Ascending aorta (tissue), 2 donors: ENCODE measurements around the gene PBLD. TPM values are rescaled to one million over a fixed set of nuclear protein-coding genes. Genes with fewer than 3 reads are reported as not detected.
"Not testable (repeated sequence)": the region's sequence is repeated elsewhere in the genome, so short reads cannot be mapped to it uniquely, and the experiment has no call there.

ENCODE experiments used
- DNase-seq, 2 donors: peaks; one replicate each; pipeline ENCODE4 v3.0.0-alpha.2; 2019; ENCODE audit warnings: low spot score in 2 of 2
- H3K27ac ChIP-seq, 2 donors: fragments of 200-600 bp; sonication (generic); one replicate each; pipeline ENCODE4 v1.5.1; 2016 to 2017; ENCODE audit warnings: mild to moderate bottlenecking in 1 of 2
- H3K27me3 ChIP-seq: fragments of 200-600 bp; sonication (generic); one replicate; pipeline ENCODE4 v1.5.1; 2017
- H3K36me3 ChIP-seq, 2 donors: fragments of 200-600 bp; sonication (generic); one replicate each; pipeline ENCODE4 v1.5.1; 2016
- H3K4me1 ChIP-seq, 2 donors: fragments of 200-600 bp; sonication (generic); one replicate each; pipeline ENCODE4 v1.5.1; 2016 to 2017; ENCODE audit warnings: mild to moderate bottlenecking in 1 of 2
- H3K4me3 ChIP-seq, 2 donors: fragments of 200-600 bp; sonication (generic); one replicate each; pipeline ENCODE4 v1.5.1; 2016 to 2017; ENCODE audit warnings: mild to moderate bottlenecking in 1 of 2
- H3K9me3 ChIP-seq, 2 donors: fragments of 200-600 bp; sonication (generic); one replicate each; pipeline ENCODE4 v1.5.1; 2016
- intact Hi-C: fragments of 100-400 bp; cut with DNase I; formaldehyde crosslinking; loops from one replicate; pipeline ENCODE4 v1.15.1; 2023
- total RNA-seq: library from RNA; depleted of rRNA; stranded (reverse); fragments of >200 nt; gene quantifications from one replicate; pipeline ENCODE4 v1.1.0, GENCODE V29; 2016
- TF ChIP-seq, protein P1 (sequence below), 3 experiments: fragments of 200-600 bp in 2 of 3; fragments of 450-650 bp in 1 of 3; sonication (generic) in 2 of 3; IDR thresholded peaks; one replicate each; pipeline ENCODE4 v1.5.1; 2016 to 2019; ENCODE audit warnings: antibody characterized with exemption in 3 of 3, mild to moderate bottlenecking in 1 of 3, moderate library complexity in 1 of 3

The PBLD gene
- total RNA-seq, 1 donor from 2014 or later = 0.32 TPM

DNA sequence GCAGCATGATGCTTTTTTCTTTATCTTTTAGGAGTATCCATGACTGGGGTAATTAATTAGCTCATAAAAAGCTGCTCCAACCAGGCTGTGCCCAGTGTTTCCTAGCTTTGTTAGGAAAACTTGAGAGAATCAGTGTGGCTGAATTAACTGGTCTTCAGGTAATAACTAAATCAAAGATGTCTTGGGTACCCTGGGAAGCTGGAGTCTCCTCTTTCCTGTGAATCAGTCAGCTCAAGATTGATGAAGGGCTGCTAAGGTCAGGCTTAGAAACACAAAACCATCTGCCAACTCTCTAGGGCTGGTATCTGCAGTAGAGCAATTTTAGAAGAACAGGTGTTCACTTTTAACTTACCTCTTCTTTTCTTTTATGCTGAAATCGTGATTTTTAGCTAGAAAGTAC, 79.4 kb downstream of the PBLD start:
- Histone ChIP-seq H3K4me1 (no peaks in the 10 kb centered on the region), H3K36me3 (no peaks in the 10 kb centered on the region), H3K9me3 (no peaks in the 10 kb centered on the region), H3K27ac (no peak overlapping the region), H3K4me3 (no peak overlapping the region), H3K27me3 (no peaks in the 10 kb centered on the region)
- no peak for DNase-seq
- intact Hi-C loops = no loop called here
- TF ChIP-seq, protein P1, sequence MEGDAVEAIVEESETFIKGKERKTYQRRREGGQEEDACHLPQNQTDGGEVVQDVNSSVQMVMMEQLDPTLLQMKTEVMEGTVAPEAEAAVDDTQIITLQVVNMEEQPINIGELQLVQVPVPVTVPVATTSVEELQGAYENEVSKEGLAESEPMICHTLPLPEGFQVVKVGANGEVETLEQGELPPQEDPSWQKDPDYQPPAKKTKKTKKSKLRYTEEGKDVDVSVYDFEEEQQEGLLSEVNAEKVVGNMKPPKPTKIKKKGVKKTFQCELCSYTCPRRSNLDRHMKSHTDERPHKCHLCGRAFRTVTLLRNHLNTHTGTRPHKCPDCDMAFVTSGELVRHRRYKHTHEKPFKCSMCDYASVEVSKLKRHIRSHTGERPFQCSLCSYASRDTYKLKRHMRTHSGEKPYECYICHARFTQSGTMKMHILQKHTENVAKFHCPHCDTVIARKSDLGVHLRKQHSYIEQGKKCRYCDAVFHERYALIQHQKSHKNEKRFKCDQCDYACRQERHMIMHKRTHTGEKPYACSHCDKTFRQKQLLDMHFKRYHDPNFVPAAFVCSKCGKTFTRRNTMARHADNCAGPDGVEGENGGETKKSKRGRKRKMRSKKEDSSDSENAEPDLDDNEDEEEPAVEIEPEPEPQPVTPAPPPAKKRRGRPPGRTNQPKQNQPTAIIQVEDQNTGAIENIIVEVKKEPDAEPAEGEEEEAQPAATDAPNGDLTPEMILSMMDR (IDR thresholded peaks at IDR 0.05) = no peak

DNA sequence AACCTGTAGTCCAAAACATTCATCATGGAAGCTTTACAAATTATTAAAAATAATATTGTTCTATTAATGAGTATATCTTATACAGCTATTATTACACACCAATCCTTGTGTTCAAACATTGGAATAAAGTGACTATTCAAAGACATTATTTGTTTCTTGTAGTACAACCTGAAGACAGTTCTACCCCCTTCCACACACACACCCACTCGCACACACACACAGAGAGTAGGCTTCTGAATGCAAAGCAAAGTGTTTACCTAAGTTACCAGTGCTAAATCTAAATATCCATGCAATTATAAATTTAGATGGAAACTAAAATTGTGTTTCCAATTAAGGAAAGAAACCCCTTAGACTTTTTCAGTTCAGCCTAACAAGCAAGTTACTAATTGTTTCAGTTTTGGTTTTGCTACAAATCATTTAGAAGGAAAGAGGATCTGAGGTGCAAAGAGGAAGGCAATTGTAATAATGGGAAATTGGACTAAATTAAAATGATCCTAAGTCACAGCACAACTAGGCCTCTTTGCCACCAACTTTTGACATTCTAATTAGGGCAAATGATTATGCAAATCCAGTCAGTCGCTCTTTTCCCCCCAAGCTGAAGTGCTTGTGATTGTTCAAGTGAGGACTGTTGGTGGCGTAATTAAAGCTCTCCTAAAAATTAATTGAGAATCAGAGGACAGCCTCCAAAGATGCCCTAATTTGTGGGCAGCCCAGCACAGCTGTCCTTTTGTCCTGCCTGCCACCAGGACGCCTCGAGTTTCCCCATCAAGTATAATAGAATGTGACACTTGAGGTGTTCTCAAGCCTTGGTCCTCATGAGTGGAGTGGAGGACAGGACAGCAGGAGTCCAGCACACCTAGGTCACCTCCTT, 80.9 kb downstream of the PBLD start:
- Histone ChIP-seq H3K27ac (no peak overlapping the region), H3K9me3 (no peaks in the 10 kb centered on the region), H3K4me1 (no peaks in the 10 kb centered on the region), H3K36me3 (no peaks in the 10 kb centered on the region), H3K4me3 (no peak overlapping the region), H3K27me3 (no peaks in the 10 kb centered on the region)
- TF ChIP-seq, protein P1 (IDR thresholded peaks at IDR 0.05) = no peak
- no peak for DNase-seq
- intact Hi-C loops = no loop called here

DNA sequence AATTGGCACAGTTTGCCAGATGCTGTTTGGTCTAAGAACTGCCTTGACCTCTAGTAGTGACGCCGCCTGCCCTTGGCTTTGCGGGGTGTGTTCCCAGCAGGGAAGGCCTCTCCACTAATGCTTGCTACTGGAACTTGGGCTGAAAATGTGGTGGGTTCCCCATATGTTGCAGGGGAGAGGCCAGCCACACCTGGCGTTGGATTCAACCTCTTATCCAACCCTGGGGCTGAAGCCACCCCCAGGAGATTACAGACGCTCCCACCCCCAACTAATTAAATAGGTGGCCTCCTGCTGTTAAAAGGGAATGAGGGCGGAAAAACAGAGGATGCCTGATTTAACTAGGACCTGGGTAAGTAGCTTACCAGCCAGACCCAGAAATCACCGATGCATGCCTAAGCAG, 81.6 kb downstream of the PBLD start:
- H3K4me1 ChIP-seq = no peaks in the 10 kb centered on the region
- no peak overlapping the region for H3K27ac ChIP-seq
- TF ChIP-seq, protein P1 (IDR thresholded peaks at IDR 0.05) = no peak
- intact Hi-C loops = no loop called here
- H3K9me3 ChIP-seq = no peaks in the 10 kb centered on the region
- H3K36me3 ChIP-seq = no peaks in the 10 kb centered on the region
- H3K4me3 ChIP-seq = no peak overlapping the region
- DNase-seq = no peak
- no peaks in the 10 kb centered on the region for H3K27me3 ChIP-seq

DNA sequence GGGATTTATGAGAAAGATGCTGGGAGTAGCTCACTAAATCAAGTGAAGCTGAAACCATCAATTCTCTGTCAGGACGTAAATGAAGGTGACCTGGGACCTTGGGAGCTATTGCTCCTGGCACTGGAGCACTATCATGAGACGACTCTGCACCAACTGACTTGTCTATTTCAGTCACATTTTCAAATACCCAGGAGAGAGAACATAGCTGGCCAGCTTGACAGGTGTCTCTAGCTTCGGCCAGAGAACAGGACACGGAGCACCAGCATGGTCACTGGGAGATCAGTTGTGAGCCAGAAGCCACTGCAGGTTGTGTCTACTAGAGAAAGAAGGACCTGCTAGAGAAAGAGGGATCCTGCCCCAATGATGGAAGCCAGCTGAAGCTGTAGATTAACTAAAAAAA, 83.4 kb downstream of the PBLD start:
- TF ChIP-seq, protein P1 (IDR thresholded peaks at IDR 0.05) = no peak
- H3K27ac ChIP-seq = no peak overlapping the region
- intact Hi-C loops = no loop called here
- DNase-seq = no peak
- no peak overlapping the region for H3K4me3 ChIP-seq
- no peaks in the 10 kb centered on the region for H3K36me3 ChIP-seq
- H3K27me3 ChIP-seq = no peaks in the 10 kb centered on the region
- H3K4me1 ChIP-seq = no peaks in the 10 kb centered on the region
- H3K9me3 ChIP-seq = no peaks in the 10 kb centered on the region

DNA sequence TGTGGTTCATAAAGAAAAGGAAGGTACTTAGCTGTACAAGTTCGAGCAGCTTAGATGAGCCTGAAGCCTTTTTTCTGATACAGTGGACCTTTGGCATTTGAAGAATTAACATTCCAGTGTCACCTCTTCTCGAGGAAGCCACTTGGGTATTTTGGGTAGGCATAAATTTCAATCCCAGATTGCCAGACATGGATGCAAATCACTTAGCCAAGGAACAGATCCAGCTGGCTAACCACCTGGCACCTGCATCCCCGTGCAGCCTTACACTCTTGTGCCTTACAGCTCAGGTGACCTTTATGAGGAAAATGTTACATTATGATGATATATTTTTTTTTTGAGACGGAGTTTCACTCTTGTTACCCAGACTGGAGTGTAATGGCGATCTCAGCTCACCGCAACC, 84.8 kb downstream of the PBLD start:
- TF ChIP-seq, protein P1 (IDR thresholded peaks at IDR 0.05) = no peak
- Histone ChIP-seq H3K36me3 (no peaks in the 10 kb centered on the region), H3K27ac (no peak overlapping the region), H3K9me3 (no peaks in the 10 kb centered on the region), H3K4me3 (no peak overlapping the region), H3K27me3 (no peaks in the 10 kb centered on the region), H3K4me1 (no peaks in the 10 kb centered on the region)
- DNase-seq = no peak
- intact Hi-C loops = no loop called here

DNA sequence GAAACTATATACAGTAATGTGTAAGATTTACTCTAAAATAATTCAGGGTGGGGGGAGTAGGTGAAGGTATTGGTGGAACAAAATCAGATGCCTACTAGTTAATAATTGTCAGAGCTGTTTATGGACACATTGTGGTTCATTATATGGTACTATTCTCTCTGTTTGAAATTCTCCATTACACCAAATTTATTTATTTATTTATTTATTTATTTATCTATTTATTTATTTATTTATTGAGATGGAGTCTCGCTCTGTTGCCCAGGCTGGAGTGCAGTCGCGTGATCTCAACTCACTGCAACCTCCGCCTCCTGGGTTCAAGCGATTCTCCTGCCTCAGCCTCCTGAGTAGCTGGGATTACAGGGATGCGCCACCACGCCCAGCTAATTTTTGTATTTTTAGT, 86.3 kb downstream of the PBLD start:
- intact Hi-C loops, H3K4me1 ChIP-seq, H3K27ac ChIP-seq, H3K36me3 ChIP-seq, H3K4me3 ChIP-seq, H3K9me3 ChIP-seq, H3K27me3 ChIP-seq, DNase-seq: not testable (repeated sequence)
